Measurements from ENCODE around the gene EARS2. TPM values are rescaled to one million over a fixed set of nuclear protein-coding genes. Genes with fewer than 3 reads are reported as not detected.

The EARS2 gene
- total and polyA plus RNA-seq, 10 of the 15 experiments (the other 5 are each of a cell fraction or from before 2014, with no cell fraction given), result 12.9 to 65.9 (median 33.5) TPM

- DNase-seq (ENCODE audit: low read depth, low spot score), result no peak
- ATAC-seq, result no peak
- Histone ChIP-seq H3K9ac (ENCODE audit: control insufficient read depth, insufficient read depth, low read length) (no peak overlapping the region), H3K4me1 (ENCODE audit: control insufficient read depth, insufficient read depth, low read length) (peaks cover 32% of the 10 kb centered on the region), H3K4me3 (no peak overlapping the region), H3K27me3 (replicated peaks in 1 of 2; ENCODE audit: control insufficient read depth in 2 of 2, insufficient read depth in 2 of 2, low read length in 1 of 2) (no peaks in the 10 kb centered on the region), H2AFZ (ENCODE audit: control insufficient read depth, low read depth, low read length) (no peak overlapping the region), H4K20me1 (ENCODE audit: control insufficient read depth, insufficient read depth) (no peaks in the 10 kb centered on the region), H3K9me3 (replicated peaks; ENCODE audit: control insufficient read depth, insufficient read depth, low read length) (no peaks in the 10 kb centered on the region), H3K4me2 (ENCODE audit: control insufficient read depth, insufficient read depth) (no peak overlapping the region), H3K36me3 (ENCODE audit: control insufficient read depth in 2 of 2, insufficient read depth in 2 of 2, low read length in 1 of 2) (peaks cover 2 to 6% of the 10 kb centered on the region in 2 experiments), H3K79me2 (ENCODE audit: control insufficient read depth, insufficient read depth, low read length) (no peaks in the 10 kb centered on the region), H3K27ac (ENCODE audit: control insufficient read depth, insufficient read depth) (no peak overlapping the region)
- SMC1A ChIA-PET (ENCODE audit: uncharacterized antibody, unreplicated experiment), result no interaction called here
- BruUV-seq (replicated peaks), result no TSS peak
- RAD21 ChIA-PET (ENCODE audit: unreplicated experiment), result no interaction called here
- CTCF ChIA-PET, result interaction anchor here (0.6 kb wide), 1 partner anchor 19 kb away, joined by 3 read pairs; no protein-coding TSS in a partner anchor
- FAIRE-seq, result no peak
- TF ChIP-seq ZNF24 (IDR thresholded peaks at IDR 0.05), result no peak
- no peak for TF ChIP-seq POLR2A (IDR thresholded peaks at IDR 0.05; ENCODE audit: low read depth, low read length)
- TF ChIP-seq RAD51 (IDR thresholded peaks at IDR 0.05), result no peak
- TF ChIP-seq YY1 (IDR thresholded peaks at IDR 0.05; ENCODE audit: low read depth, low read length), result no peak
- no peak for TF ChIP-seq CUX1 (IDR thresholded peaks at IDR 0.05; ENCODE audit: insufficient replicate concordance, low read depth, low read length)
- no peak for TF ChIP-seq MEF2B (IDR thresholded peaks at IDR 0.05; ENCODE audit: partially characterized antibody, poor library complexity, severe bottlenecking)
- TF ChIP-seq ZNF217 (IDR thresholded peaks at IDR 0.05), result no peak
- TF ChIP-seq FOXM1 (IDR thresholded peaks at IDR 0.05; ENCODE audit: low read depth, low read length), result no peak
- TF ChIP-seq CEBPZ (IDR thresholded peaks at IDR 0.05; ENCODE audit: low read depth, low read length), result no peak
- TF ChIP-seq TCF3 (IDR thresholded peaks at IDR 0.05; ENCODE audit: borderline replicate concordance, insufficient read depth, low read depth, low read length), result no peak
- POLR2A ChIA-PET, result interaction anchor here (0.6 to 1.7 kb wide), 3 partner anchors 10 to 21 kb away, joined by 4 to 5 read pairs (median 5); no protein-coding TSS in a partner anchor
- WGBS (ENCODE audit: insufficient coverage, insufficient replicate concordance, low lambda C conversion rate, missing lambda C conversion rate), result 91% methylated on average over 5 of the region's 5 CpGs
- in situ Hi-C loops (cut with MboI), result no loop called here
- intact Hi-C loops (cut with micrococcal nuclease; ENCODE audit: unreplicated experiment), result no loop called here
Observed at GRCh38 chr16:23515881-23516280, 41.3 kb downstream of the EARS2 start.

Measured in GM12878 (cell line).